HG03103 (cell line): ENCODE data around the gene SYNJ2.

Source experiments
- ATAC-seq: cut with Tn5 transposase; IDR thresholded peaks from one replicate; pipeline ENCODE4 v1.9.1; 2021; ENCODE audit warnings: low read depth; ENCODE audit not compliant: unreplicated experiment

SYNJ2 gene

DNA sequence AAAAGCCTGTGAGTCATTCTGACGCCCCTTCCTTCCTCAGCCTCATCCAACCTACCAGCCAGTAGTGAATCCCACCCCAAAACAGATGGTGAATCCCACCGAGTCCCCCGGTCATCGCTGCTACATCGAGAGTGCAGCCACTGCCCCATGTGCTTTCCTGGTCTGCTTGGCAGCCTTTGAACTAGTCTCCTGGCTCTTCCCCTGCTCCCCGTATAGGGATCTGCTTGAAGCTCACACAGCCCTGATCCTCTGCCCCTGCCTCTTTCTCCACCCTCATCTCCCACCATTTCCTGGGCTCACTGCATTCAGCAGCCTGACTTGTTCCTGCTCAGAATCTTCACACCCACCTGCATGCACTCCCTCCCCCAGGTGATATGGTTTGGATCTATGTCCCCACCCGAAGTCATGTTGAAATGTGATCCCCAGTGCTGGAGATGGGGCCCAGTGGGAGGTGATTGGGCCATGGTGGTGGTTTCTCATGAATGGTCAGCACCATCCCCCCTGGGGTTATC is 14.6 kb downstream of the SYNJ2 start:
- no peak for ATAC-seq

DNA sequence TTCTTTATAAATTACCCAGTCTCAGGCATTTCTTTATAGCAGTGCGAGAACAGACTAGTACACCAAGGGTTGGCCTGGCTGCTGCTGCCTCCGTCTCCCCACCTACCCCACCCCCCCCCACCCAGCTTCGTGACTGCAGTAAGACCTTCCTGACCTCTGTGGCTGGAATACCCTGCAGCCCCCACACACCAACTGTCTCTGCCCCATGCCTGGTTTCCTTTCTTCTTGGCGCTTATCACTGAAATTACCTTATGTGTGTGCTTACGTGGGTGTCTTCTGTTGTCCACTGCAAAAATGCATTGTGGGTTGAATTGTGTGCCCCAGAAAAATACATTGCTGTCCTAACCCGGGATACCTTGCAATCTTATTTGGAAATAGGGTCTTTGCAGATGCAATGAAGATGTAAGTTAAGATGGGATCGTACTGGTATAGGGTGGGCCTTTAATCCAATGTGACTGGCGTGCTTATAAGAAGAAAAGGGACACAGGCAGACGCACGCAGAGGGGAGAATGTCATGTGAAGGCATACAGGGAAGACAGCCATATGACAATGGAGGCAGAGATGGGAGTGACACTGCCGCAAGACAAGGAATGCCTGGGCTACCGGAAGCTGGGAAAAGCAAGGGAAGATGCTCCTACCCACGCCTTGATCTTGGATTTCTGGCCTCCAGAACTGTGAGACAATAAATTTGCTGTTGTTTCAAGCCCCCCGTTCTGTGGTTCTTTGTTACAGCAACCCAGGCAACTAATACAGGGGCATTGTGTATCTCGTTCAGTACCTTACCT is 15.4 kb downstream of the SYNJ2 start:
- no peak for ATAC-seq

DNA sequence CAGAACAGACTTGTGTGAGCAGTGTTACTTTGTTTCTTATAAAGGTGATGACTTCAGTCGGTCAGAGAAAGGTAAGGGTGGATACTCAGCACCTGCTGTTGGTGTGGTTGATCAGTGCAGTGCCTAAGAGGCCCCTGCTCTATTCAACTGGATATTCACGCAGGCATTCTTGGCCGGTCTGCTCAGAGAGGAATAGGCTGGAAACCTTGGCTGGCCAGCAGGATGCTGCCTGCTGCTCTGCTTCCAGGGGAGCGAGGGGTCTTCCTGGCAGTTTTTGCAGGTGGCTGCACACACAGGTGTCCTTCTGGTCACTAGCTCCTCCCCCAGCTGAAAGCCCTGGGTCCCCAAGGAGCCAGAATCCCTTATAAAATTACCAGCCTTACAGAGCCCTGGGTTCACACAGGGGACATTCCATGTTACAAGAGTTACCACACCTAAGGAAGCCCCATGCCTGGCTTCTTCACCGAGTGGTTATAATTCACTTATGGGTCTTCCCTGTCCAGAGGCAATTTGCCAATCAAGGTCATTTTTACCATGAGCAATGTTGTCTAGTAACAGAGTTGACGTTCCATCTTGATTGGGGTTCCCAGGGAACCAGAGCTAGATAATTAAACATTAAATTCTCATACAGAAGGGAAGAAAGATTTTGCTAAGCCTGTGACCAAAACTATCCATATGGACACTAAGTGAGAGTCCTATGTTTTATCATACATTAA is 16.4 kb downstream of the SYNJ2 start:
- no peak for ATAC-seq

DNA sequence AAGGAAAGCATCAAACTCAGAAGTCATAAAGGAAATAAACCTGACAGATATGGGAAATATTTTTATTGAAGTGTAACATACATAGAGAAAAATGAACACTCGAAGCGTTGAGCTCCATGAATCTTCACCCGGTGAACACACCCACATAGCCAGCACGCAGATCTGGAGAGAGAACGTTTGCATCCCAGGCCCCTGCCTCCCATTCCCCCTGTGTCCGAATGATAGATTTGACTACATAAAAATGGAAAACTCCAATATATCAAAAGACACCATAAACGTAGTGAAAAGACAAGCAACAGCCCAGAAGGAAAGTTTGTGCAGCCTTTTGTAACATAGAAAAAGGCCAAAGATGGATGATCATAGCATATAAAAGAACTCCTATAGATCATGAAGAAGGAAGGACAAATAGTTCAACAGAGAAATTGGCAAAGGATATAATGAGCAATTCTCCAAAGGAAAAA is 17.1 kb downstream of the SYNJ2 start:
- no peak for ATAC-seq

DNA sequence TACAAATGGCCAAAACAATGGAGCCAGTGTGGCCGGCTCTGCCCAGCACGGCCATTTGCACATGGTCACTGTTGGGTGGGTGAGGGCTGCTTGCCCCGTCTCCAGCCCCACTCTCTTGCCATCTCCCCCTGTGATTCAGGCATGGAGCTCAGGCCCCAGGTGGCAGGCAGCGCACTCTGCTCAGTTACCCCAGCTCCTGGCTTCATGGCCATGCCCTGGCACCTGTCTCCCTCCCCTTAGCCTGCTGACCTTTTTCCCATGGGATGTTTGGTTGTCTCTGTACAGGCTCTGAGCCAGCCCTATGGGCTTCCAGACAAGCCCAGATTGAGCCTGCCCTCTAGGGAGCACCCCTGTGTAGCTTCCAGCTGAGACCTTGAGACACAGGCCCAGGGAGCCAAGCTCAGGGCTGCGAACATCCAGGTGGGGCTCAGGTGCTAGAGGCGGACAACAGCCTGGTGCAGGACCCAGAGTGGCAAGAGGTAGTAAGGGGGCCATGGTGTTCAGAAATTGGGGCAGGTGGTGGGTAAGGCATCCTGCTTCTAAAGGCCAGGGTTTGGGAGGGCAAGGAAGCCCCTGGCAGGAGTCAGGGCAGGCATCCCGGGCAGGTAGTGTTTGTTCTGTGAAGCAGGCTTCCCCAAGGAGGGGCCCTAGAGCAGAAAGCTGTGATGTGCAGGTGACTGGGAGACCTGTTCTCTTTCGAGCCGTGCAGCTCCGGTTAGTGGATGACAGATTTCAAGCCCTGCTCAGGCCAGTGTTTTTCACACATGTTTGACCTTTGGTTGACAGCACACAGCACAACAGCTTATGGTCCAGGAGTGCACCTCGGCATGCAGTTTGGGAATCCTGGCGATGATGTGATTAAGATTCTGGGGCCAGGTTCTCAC is 17.7 kb downstream of the SYNJ2 start:
- ATAC-seq, result no peak

DNA sequence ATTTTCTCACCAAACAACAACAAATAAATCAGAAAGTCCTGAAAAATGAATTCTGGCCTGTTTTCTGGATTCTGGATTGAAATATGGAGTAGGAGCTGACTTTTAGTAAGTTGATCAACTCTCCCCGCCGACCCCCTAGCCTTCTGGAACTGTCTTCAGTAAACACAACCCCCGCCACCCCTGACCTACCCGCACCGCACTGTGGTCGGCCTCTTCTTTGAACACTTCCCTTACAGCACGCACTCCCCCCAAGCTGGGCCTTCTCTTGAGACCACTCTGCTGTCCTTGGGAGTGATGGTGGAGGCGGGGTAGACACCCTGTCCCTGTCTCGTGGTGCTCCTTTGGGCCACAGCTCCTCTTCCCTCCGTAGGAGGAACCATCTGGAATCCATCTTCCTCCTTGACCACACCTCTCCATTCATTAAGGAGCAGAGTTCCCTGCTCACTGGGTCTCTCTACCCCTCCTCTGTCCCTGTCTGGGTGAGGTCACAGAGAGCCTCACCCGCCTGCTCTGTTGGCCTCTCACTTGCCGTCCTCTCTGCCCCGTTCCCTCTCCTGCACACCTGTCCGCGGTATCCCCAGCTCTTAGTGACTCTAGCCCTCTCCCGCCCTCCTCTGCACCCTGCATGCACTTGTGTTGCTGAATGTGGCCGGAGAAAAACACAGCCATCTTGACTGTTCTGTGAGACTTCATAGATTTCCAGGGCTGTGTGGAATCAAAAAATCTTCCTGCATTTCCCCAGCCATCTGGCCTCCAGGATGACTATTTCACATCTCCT is 19.1 kb downstream of the SYNJ2 start:
- no peak for ATAC-seq

DNA sequence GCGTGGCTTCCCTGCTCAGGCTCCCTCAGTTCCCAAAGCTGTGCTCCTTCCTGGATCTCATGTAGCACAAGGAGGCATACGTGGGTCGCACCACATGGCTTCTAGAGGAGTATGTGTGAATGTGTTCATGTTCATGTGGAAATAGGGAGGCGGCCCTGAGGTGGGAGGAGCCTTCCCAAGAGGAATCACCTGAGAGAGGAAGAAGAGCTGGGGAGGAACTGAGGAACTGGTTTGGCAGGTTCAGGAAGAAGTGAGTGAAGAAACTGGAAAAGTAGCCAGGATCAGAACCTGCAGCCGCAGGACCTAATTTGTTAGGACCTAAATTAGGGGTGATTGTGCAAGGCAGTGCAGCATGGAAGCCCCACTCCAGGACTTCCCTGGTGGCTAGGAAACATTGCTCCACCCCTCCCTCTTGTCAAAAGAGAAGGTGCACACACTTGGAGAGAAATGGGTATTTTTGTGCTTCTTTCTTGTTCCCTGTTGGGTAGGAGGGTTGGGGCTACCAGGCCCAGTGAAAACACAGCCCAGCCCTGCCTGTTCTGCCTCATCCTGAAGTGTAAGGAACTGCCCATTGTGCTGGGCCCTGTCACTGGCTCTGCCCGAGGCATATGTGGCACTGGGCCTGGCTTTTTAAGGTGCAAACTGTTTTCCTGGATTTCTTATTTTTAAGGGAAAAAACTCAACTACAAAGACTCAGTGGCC is 20.7 kb downstream of the SYNJ2 start:
- no peak for ATAC-seq

DNA sequence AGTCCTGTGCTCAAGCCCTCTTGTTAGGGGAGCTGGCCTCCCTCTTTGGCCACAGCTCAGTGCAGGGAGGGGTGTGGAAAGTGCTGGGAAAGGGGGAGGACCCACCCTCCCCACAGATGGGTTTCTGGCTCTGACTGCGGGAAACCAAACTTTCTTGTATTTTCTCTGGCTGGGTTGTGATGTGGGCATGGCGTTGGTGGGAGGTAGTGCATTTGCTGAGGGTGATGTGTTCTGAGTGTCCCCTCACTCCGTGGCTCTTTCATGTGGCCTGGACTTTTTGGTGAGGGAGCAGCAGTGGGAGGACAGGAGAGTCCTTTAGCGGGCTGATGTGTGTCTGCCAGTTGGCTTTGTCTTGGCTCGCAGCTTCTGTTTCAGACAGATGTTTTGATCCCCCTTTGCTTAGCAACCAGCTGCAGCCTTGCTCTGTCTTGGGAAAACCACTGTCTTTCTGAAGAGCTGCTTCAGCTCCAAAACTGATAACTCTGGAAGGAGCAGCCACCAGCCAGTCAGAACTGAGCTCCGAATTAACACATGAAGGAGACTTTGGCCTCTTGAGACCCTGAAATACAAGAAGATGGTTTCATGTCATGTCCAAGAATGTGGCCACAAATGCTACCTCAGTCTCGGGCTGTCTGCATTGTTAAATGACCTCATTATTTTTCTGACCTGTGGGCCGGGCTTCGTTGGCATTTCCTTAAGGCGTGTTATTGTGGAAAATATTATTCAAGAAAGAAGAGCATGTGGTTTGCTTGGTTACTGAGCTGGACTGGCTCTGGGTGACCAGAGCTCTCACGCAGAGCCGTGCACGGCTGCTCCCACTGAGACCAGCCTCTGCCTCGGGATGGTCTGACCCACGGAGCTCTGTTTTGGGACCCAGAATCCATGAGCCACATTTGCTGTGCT is 21.5 kb downstream of the SYNJ2 start:
- ATAC-seq, result no peak

DNA sequence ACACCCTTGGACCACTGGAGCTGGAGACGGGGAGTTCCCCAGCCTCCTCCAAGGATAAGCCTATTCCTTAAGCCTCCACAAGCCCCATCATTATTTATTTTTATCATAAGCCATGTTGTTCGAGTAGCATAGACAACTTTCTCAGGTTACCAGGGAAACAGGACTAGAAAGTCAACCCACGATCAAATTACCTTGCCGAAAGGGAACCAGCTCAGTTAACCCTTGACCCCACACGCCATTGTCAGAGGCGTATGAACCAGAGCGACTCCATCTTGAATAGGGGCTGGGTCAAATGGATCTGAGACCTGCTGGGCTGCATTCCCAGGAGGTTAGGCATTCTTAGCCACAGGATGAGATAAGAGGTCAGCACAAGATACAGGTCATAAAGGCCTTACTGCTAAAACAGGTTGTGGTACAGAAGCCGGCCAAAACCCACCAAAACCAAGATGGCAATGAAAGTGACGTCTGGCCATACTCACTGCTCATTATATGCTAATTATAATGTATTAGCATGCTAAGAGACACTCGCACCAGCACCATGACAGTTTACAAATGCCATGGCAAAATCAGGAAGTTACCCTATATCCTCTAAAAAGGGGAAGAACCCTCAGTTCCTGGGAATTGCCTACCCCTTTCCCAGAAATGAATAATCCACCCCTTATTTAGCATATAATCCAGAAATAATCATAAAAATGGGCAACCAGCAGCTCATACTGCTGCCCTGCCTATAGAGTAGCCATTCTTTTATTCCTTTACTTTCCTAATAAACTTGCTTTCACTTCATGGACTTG is 22.4 kb downstream of the SYNJ2 start:
- no peak for ATAC-seq

DNA sequence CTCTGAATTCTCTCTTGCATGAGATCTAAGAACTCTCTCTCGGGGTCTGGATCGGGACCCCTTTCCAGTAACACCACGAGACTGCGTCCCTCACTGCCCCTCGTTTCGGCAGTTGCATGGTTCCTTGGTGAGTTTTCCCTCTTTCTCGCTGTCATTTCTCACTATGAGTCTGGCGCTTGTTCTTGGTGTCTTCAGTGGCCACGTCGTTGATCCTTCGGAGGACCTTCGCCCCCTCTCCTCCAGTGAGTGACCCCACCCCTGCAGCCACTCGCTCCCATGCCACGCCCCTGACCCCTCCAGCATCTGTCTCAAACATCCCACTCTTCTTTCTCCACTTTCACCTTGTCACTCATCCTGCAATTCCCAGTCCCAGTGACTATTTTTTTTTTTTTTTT is 23.0 kb downstream of the SYNJ2 start:
- ATAC-seq, result no peak

DNA sequence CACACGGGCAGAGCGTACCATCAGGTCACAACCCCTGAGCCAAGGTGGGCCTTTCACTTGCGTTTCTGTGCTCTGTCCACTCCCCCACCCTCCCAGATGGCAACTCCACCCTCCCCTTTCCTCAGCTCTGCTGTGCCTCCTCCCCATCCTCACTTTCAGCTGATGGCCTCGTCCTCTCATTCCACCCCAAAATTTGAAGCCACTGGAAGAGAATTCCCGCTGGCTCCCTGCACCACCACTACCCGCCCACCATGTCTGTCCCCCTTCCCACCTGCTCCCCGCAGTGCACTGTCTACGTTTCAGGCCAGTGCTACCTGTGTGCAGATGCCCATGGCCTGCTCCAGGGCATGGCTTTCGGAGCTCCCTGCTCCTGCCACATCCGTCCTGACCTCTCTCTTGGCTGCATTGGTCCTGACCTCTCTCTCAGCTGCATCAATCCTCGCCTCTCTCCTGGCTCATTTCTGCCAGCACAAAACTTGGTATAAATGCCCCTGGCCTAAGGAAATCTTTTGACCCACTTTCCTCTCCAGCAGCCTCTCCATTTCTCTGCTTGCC is 24.0 kb downstream of the SYNJ2 start:
- no peak for ATAC-seq

DNA sequence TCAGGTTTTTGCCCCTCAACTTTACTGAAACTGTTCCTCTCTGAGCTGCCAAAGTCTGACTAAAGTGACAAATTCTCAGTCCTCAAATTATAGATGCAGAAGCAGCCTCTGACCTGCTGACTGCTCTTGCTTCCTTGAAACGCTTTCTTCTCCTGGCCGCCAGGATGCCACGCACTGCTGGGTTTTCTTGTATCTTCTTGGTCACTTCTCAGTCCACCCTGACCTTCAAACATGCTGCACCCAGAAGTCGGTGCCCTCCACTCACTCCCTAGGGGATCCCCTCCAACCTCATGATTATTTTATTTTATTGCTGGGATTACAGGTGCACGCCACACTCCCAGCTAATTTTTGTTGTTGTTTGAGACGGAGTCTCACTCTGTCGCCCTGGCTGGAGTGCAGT is 24.7 kb downstream of the SYNJ2 start:
- ATAC-seq, result no peak

DNA sequence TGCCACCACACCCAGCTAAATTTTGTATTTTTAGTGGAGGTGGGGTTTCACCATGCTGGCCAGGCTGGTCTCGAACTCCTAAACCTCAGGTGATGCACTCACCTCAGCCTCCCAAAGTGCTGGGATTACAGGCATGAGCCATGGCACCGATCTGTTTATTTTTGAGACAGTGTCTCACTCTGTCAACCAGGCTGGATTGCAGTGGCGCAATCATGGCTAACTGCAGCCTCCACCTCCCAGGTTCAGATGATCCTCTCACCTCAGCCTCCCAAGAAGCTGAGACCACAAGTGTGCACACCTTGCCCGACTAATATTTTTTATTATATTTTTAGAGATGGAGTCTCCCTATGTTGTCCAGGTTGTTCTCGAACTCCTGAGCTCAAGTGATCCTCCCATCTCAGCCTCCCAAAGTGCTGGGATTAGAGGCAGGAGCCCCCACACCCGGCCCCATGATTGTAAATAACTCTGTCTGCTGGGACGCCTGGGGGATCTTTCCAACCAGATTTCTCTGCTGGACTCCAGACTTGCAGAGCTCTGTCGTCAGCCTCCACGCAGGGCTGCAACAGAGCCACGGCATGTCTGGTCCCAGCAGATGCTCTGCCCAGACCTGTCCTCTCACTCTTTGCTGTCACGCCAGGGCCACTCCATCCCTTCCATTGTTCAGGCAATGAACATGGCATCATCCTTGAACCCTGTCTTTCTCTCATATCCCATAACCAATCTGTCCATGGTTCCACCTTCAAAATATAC is 25.3 kb downstream of the SYNJ2 start:
- ATAC-seq, result no peak

DNA sequence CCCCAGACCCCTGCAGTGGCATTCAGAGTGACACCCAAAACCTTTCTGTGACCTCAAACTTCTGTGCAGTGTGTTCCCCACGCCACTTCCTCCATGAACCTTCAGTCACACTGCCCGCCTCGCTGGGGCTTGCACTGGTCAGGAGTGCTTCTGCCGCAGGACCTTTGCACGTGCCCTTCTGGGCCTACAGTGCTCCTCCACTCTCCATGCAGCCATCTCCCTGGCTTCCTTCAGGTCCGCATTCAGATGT is 27.1 kb downstream of the SYNJ2 start:
- ATAC-seq, result no peak

DNA sequence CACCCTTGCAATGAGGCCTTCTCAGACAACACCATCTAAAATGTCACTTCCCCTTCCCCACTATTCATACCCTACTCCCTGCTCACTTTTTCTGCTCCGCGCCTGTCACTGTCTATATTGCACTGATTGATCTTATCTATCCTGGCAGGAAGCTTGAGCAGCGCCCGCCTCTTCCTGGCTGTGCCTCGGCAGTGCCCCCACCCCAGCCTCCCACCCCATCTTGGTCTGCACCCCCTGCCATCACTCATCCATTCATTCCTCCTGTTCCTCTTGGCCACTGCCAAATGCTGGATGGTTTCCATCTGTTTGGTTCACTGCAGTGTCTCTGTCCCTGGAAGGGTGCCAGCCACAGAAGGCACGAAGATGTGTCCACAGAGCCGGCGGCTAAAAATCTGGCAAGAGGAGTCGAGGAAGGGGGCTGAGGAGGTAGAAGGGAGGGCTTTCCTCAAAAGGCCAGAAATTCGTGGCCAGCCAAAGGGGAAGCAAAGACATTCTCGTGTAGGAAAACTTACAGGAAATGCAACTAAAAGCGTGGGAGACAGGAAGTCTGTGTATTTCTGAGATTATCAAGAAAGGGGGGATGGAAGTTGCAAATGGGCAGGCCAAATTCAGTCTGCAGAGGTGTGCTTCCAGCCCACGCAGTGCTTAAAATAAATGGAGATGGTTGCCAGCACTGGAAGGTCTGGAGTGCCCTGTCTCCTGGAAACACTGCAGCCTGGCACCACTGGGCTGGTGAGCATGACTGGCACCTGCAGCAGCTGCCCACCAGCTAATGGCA is 27.6 kb downstream of the SYNJ2 start:
- no peak for ATAC-seq

DNA sequence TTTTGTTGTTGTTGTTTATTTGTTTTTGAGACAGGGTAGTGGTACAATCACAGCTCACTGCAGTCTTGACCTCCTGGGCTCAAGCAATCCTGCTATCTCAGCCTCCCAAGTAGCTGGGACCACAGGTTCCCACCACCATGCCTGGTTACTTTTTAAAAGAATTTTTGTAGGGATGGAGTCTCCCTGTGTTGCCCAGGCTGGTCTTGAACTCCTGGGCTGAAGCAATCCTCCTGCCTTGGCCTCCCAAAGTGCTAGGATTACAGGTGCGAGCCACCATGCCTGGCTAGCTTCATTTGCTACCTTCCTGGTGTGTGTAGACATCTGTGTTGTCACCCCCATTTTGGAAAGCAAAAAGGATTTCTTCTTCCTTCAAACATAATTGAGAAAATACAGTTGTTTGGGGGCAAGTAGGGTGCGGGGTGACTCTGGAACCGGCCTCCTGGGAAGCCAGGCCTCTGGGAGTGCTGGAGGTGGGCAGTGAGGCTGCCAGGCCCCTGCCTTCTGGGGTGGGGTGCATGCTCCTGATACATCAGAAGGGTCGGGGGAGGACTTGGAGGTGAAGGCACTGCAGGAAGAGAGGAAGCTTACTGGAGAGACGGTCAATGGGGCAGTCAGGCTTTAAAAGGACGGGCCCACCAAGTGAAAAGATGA is 28.4 kb downstream of the SYNJ2 start:
- ATAC-seq, result no peak
